GM12891 (cell line): Measurements from ENCODE around the gene GORASP1.

Source experiments
- POLR2A ChIP-seq: IDR thresholded peaks from 2 replicates; pipeline ENCODE4 v1.6.1; 2011; ENCODE audit warnings: low read depth, low read length, control low read depth
- POLR2AphosphoS5 ChIP-seq: IDR thresholded peaks from 2 replicates; pipeline ENCODE4 v1.6.1; 2011; ENCODE audit warnings: low read depth, low read length, control low read depth
- TAF1 ChIP-seq: IDR thresholded peaks from 2 replicates; pipeline ENCODE4 v1.6.1; 2011; ENCODE audit warnings: low read depth, low read length, control low read depth

DNA sequence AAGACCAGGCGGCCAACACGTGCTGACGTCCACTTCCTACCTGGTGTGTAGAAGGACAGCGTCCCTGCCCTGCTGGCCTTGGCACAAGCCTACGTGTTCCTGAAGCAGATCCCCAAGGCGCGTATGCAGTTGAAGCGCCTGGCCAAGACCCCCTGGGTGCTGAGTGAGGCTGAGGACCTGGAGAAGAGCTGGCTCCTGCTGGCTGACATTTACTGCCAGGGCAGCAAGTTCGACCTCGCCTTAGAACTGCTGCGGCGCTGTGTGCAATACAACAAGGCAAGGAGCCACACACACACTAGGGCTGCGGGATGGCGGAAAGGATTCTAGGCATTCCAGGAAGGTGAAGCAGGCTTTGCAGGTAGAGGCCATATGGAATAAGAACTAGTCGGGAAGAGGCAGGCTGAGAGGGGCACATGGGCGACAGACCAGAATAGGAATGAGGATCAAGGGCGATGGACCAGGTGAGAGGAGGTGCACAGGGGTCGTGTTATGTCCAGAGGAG lies 30.1 kb upstream of the GORASP1 start:
- no peak for TF ChIP-seq POLR2A
- no peak for TF ChIP-seq POLR2AphosphoS5
- TF ChIP-seq TAF1 = no peak
